Mucosa of rectum (tissue), 2 donors: Measurements from ENCODE around the gene RPN1.

Experiments used
- H3K27ac ChIP-seq, 2 donors: one replicate each; pipeline ENCODE4 v1.7.0; 2013; ENCODE audit warnings: inconsistent platforms in 2 of 2, low read depth in 2 of 2, low read length in 2 of 2
- H3K27me3 ChIP-seq, 2 donors: one replicate each; pipeline ENCODE4 v1.7.0; 2013; ENCODE audit warnings: low read length in 2 of 2; ENCODE audit not compliant: control insufficient read depth in 2 of 2, insufficient read depth in 2 of 2
- H3K36me3 ChIP-seq, 2 donors: one replicate each; pipeline ENCODE4 v1.7.0; 2013; ENCODE audit warnings: low read length in 2 of 2; ENCODE audit not compliant: control insufficient read depth in 2 of 2, insufficient read depth in 2 of 2
- H3K4me1 ChIP-seq, 2 donors: one replicate each; pipeline ENCODE4 v1.7.0; 2013; ENCODE audit warnings: low read length in 2 of 2, mild to moderate bottlenecking in 1 of 2; ENCODE audit not compliant: control insufficient read depth in 2 of 2, insufficient read depth in 2 of 2
- H3K4me3 ChIP-seq, 2 donors: one replicate each; pipeline ENCODE4 v1.7.0; 2013; ENCODE audit warnings: low read length in 2 of 2
- H3K9ac ChIP-seq, 2 donors: one replicate each; pipeline ENCODE4 v1.7.0; 2013; ENCODE audit warnings: low read length in 2 of 2, low read depth in 1 of 2, mild to moderate bottlenecking in 1 of 2
- H3K9me3 ChIP-seq, 2 donors: one replicate each; pipeline ENCODE4 v1.7.0; 2013; ENCODE audit warnings: low read length in 2 of 2; ENCODE audit not compliant: control insufficient read depth in 2 of 2
- donor health status: healthy.
- donor health status: Normal muscosa, but diverticular disease.

RPN1 gene

GRCh38 chr3:128572013-128572412, 78.6 kb downstream of the RPN1 start:
- peaks cover 2 to 8% of the 10 kb centered on the region in 2 donors for H3K27me3 ChIP-seq
- no peaks in the 10 kb centered on the region for H3K4me1 ChIP-seq
- no peaks in the 10 kb centered on the region for H3K9me3 ChIP-seq
- H3K36me3 ChIP-seq: no peaks in the 10 kb centered on the region
- H3K9ac ChIP-seq: no peak overlapping the region
- H3K4me3 ChIP-seq: no peak overlapping the region
- H3K27ac ChIP-seq: no peak overlapping the region
